ENCODE data around the gene AARS1.
"Not testable (repeated sequence)": the region's sequence is repeated elsewhere in the genome, so short reads cannot be mapped to it uniquely, and the experiment has no call there.

DNA sequence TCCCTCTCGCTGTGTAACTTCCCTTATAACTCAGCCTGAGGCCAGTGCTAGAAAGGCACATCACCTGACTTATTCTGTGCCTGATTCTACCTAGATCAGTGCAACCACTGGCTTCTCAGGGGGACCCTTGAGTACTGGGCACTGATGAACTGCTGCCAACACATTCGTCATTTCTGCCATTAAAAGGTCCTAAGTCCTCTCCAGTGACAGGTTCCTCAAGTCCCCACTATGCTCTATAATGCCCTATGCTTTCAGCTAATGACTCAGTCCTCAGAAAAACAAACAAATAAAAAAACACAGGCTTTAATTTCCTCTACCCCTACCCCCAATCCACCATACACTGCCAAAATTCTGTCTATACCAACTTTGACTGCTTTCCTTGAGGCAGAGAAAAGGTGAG is 66.1 kb downstream of the AARS1 start:
- TF ChIP-seq, protein P1, sequence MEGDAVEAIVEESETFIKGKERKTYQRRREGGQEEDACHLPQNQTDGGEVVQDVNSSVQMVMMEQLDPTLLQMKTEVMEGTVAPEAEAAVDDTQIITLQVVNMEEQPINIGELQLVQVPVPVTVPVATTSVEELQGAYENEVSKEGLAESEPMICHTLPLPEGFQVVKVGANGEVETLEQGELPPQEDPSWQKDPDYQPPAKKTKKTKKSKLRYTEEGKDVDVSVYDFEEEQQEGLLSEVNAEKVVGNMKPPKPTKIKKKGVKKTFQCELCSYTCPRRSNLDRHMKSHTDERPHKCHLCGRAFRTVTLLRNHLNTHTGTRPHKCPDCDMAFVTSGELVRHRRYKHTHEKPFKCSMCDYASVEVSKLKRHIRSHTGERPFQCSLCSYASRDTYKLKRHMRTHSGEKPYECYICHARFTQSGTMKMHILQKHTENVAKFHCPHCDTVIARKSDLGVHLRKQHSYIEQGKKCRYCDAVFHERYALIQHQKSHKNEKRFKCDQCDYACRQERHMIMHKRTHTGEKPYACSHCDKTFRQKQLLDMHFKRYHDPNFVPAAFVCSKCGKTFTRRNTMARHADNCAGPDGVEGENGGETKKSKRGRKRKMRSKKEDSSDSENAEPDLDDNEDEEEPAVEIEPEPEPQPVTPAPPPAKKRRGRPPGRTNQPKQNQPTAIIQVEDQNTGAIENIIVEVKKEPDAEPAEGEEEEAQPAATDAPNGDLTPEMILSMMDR (IDR thresholded peaks at IDR 0.05; ENCODE audit: poor library complexity), result not testable (repeated sequence)
- TF ChIP-seq EZH2phosphoT487 (IDR thresholded peaks at IDR 0.05; ENCODE audit: low read depth, severe bottlenecking, unreplicated experiment), result not testable (repeated sequence)

All from hepatocyte (in vitro differentiated cells).